ENCODE measurements around the gene PIWIL1. TPM values are rescaled to one million over a fixed set of nuclear protein-coding genes. Genes with fewer than 3 reads are reported as not detected.
A peak's percentile ranks its signal among the peaks of the same experiment; 100 is the strongest.

The PIWIL1 gene
- total RNA-seq, 1 experiment from 2014 or later = not detected

- Histone ChIP-seq H3K79me2 (ENCODE audit: low read depth) (no peaks in the 10 kb centered on the region), H3K4me1 (replicated peaks; ENCODE audit: insufficient read depth) (no peaks in the 10 kb centered on the region), H3K27ac (no peak overlapping the region), H3K36me3 (ENCODE audit: low read depth) (no peaks in the 10 kb centered on the region), H2AFZ (no peak overlapping the region), H3K9me3 (ENCODE audit: insufficient read depth, low read depth) (no peaks in the 10 kb centered on the region), H3K4me2 (no peak overlapping the region), H3K4me3 (no peak overlapping the region), H3K27me3 (ENCODE audit: insufficient read depth, low read depth) (peaks cover 28% of the 10 kb centered on the region), H3F3A (ENCODE audit: insufficient read depth, low read depth) (no peaks in the 10 kb centered on the region), H4K20me1 (ENCODE audit: insufficient read depth) (no peaks in the 10 kb centered on the region), H3K9me2 (ENCODE audit: insufficient read depth) (no peaks in the 10 kb centered on the region)
- ChIA-PET POLR2A (ENCODE audit: unreplicated experiment) (no interaction called here), CTCF (no interaction called here)
- TF ChIP-seq, protein P1, sequence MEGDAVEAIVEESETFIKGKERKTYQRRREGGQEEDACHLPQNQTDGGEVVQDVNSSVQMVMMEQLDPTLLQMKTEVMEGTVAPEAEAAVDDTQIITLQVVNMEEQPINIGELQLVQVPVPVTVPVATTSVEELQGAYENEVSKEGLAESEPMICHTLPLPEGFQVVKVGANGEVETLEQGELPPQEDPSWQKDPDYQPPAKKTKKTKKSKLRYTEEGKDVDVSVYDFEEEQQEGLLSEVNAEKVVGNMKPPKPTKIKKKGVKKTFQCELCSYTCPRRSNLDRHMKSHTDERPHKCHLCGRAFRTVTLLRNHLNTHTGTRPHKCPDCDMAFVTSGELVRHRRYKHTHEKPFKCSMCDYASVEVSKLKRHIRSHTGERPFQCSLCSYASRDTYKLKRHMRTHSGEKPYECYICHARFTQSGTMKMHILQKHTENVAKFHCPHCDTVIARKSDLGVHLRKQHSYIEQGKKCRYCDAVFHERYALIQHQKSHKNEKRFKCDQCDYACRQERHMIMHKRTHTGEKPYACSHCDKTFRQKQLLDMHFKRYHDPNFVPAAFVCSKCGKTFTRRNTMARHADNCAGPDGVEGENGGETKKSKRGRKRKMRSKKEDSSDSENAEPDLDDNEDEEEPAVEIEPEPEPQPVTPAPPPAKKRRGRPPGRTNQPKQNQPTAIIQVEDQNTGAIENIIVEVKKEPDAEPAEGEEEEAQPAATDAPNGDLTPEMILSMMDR (conservative IDR thresholded peaks at IDR 0.05) = no peak
- TF ChIP-seq EZH2 (IDR thresholded peaks at IDR 0.05; ENCODE audit: low read depth) = no peak
- DNase-seq = no peak
- no TSS peak for BruUV-seq (replicated peaks)
- intact Hi-C loops (cut with micrococcal nuclease; ENCODE audit: unreplicated experiment) = loop anchor here (1.0 to 5.0 kb wide), 2 partner anchors 288 to 308 kb away; no protein-coding TSS in a partner anchor
Observed at GRCh38 chr12:130334937-130335336, 2.8 kb upstream of the PIWIL1 start.

DNA sequence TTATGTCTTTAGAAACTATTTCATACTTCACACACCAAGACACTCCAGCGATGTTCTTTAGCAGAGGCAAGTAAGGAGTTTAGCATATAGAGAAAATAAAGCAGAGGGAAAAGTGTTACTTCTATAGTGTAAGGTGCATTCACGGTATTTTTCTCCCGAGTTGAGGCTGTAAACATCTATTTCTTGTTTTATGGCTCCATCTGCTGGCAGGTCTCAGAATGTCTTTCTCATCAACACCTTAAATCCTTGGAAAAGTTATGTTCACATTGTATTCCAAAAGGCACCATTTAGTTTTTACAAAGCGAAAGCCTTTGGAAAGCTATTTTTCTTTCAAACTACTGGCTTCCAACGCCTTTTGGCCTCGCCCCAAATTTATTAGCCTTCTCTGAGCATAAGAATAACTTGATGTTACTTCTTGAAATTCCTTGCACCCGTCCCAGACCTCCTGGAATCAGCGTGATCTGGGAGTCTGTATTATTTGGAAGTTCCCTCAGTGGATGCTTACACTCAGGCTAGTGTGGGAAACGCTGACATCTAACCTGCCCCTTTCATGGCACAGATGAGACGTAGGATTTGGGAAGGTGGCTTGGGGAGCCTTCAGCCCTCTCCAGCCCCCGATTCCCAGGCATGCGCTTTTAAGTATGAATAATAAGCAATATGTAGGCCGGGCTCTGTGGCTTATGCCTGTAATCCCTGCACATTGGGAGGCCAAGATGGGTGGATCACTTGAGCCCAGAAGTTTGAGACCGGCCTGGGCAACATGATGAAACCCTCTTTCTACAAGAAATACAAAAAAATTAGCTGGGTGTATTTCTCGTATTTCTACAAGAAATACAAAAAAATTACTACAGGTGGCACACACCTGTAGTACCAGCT, 1.9 kb upstream of the PIWIL1 start:
- H2AFZ ChIP-seq = no peak overlapping the region
- intact Hi-C loops (cut with micrococcal nuclease; ENCODE audit: unreplicated experiment) = loop anchor here (1.0 to 5.0 kb wide), 2 partner anchors 288 to 308 kb away; no protein-coding TSS in a partner anchor
- no peaks in the 10 kb centered on the region for H3K79me2 ChIP-seq (ENCODE audit: low read depth)
- peaks cover 20% of the 10 kb centered on the region for H3K27me3 ChIP-seq (ENCODE audit: insufficient read depth, low read depth)
- ChIA-PET CTCF (no interaction called here), POLR2A (ENCODE audit: unreplicated experiment) (no interaction called here)
- H3F3A ChIP-seq (ENCODE audit: insufficient read depth, low read depth) = no peaks in the 10 kb centered on the region
- no peaks in the 10 kb centered on the region for H3K9me2 ChIP-seq (ENCODE audit: insufficient read depth)
- BruUV-seq (replicated peaks) = no TSS peak
- no peak overlapping the region for H3K27ac ChIP-seq
- no peak overlapping the region for H3K4me2 ChIP-seq
- TF ChIP-seq, protein P1 (conservative IDR thresholded peaks at IDR 0.05) = peak; percentile 75
- no peak for TF ChIP-seq EZH2 (IDR thresholded peaks at IDR 0.05; ENCODE audit: low read depth)
- H3K4me1 ChIP-seq (replicated peaks; ENCODE audit: insufficient read depth) = no peaks in the 10 kb centered on the region
- no peaks in the 10 kb centered on the region for H3K9me3 ChIP-seq (ENCODE audit: insufficient read depth, low read depth)
- H3K4me3 ChIP-seq = no peak overlapping the region
- H3K36me3 ChIP-seq (ENCODE audit: low read depth) = no peaks in the 10 kb centered on the region
- H4K20me1 ChIP-seq (ENCODE audit: insufficient read depth) = no peaks in the 10 kb centered on the region
- peak in 1 of 2 experiments; percentile 12 for DNase-seq

DNA sequence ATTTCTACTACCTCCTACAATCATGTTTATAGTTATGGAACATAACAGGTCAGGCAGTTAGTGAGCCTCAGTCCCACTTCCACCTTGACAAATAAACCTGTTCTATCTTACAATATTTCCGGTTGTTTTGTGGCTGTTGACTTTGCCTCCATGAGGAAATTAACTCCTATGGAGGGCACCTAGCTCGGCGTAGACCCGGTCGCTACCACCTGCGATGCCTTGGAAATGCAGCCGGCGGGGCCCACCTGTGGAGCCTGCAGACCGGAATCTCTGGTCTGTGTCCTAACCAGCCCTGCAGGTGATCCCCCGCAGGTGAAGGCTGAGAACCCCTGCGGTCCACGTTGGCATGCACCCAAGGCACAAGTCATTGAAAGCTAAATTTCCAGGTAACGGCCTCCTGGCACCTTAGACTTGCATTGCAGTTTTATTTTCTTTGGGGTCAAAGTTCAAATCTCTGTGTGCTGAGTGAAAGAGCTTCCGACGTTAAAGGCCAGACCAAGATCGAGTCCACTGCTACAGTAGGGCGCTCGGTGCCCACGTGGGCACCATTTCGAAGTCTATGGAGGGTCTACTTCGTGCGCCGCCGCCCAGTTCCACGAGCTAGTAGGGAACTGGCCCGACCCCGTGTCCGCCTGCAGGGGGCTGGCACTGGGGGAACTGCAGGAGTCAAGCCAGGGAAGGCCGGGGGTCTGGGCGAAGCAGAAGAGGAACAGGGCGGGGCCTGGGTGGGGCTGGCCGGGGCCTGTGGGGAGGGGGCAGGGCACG, 782 bp upstream of the PIWIL1 start:
- Histone ChIP-seq H2AFZ (no peak overlapping the region), H3K79me2 (ENCODE audit: low read depth) (no peaks in the 10 kb centered on the region), H3K9me2 (ENCODE audit: insufficient read depth) (no peaks in the 10 kb centered on the region), H3K4me2 (no peak overlapping the region), H3K9me3 (ENCODE audit: insufficient read depth, low read depth) (no peaks in the 10 kb centered on the region), H3K4me1 (replicated peaks; ENCODE audit: insufficient read depth) (no peaks in the 10 kb centered on the region), H3K36me3 (ENCODE audit: low read depth) (no peaks in the 10 kb centered on the region), H3K4me3 (no peak overlapping the region), H3F3A (ENCODE audit: insufficient read depth, low read depth) (no peaks in the 10 kb centered on the region), H4K20me1 (ENCODE audit: insufficient read depth) (no peaks in the 10 kb centered on the region), H3K27me3 (ENCODE audit: insufficient read depth, low read depth) (peaks cover 9% of the 10 kb centered on the region; the same call in 1 of the 2 replicates), H3K27ac (no peak overlapping the region)
- intact Hi-C loops (cut with micrococcal nuclease; ENCODE audit: unreplicated experiment) = loop anchor here (5.0 kb wide), 1 partner anchor 310 kb away; no protein-coding TSS in a partner anchor
- POLR2A ChIA-PET (ENCODE audit: unreplicated experiment) = no interaction called here
- BruUV-seq (replicated peaks) = no TSS peak
- TF ChIP-seq, protein P1 (conservative IDR thresholded peaks at IDR 0.05) = no peak
- no peak for TF ChIP-seq EZH2 (IDR thresholded peaks at IDR 0.05; ENCODE audit: low read depth)
- CTCF ChIA-PET = no interaction called here
- no peak for DNase-seq
